Right lobe of liver (tissue), 4 donors: ENCODE results near the gene ATG10.

Source experiments
- POLR2A ChIP-seq: fragments of 450-650 bp; IDR thresholded peaks from one replicate; pipeline ENCODE4 v1.6.1; 2017; ENCODE audit warnings: antibody characterized with exemption, mild to moderate bottlenecking
- TF ChIP-seq, protein P1 (sequence below), 4 donors: fragments of 200-600 bp in 3 of 4; fragments of 450-650 bp in 1 of 4; IDR thresholded peaks; one replicate each; pipeline versions ENCODE4 v1.5.1 to v1.8.0; 2016 to 2022; ENCODE audit warnings: antibody characterized with exemption in 4 of 4, mild to moderate bottlenecking in 2 of 4
- donor health status: DM: no; HTN: no; CAD: no.
- donor health status: DM: no; HTN: no; CAD: no.
- donor health status: DM: no; HTN: yes; CAD: no.

- TF ChIP-seq, protein P1, sequence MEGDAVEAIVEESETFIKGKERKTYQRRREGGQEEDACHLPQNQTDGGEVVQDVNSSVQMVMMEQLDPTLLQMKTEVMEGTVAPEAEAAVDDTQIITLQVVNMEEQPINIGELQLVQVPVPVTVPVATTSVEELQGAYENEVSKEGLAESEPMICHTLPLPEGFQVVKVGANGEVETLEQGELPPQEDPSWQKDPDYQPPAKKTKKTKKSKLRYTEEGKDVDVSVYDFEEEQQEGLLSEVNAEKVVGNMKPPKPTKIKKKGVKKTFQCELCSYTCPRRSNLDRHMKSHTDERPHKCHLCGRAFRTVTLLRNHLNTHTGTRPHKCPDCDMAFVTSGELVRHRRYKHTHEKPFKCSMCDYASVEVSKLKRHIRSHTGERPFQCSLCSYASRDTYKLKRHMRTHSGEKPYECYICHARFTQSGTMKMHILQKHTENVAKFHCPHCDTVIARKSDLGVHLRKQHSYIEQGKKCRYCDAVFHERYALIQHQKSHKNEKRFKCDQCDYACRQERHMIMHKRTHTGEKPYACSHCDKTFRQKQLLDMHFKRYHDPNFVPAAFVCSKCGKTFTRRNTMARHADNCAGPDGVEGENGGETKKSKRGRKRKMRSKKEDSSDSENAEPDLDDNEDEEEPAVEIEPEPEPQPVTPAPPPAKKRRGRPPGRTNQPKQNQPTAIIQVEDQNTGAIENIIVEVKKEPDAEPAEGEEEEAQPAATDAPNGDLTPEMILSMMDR (IDR thresholded peaks at IDR 0.05): no peak
- no peak for TF ChIP-seq POLR2A
Observed at GRCh38 chr5:82137205-82137604, 165.4 kb downstream of the ATG10 start.
